OCI-LY3 (cell line): Measurements from ENCODE around the gene ACTBL2.

Experiments used
- CTCF ChIP-seq: fragments of 200-600, 300-600 bp; sonication (generic); IDR thresholded peaks from 2 replicates; pipeline ENCODE4 v1.5.1; 2014; ENCODE audit warnings: antibody characterized with exemption, low read length, low read depth
- EZH2phosphoT487 ChIP-seq: fragments of 200-600 bp; shearing (Covaris generic); IDR thresholded peaks from 2 replicates; pipeline ENCODE4 v1.6.1; 2018; ENCODE audit warnings: antibody characterized with exemption, mixed run types, low read depth

DNA sequence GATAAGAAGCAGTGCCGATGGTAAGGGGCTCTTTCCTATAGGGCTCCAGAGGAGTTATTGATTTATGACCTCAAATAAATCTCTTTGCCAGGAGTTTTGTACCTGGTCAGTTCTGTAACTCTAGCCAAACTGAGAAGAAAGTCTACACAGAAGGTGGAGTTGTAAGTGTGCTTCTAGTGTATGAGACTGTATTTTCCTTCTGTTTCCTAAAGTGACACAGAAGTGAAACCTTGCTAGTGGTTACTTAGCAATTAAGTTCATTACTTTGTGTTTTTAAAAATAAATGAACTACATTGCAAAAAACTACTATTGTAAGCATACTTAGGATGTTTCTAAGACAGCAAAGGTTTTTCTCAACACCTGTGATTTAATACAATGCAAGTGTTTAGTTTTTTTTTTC is 48.7 kb upstream of the ACTBL2 start:
- no peak for TF ChIP-seq CTCF
- TF ChIP-seq EZH2phosphoT487 = no peak
